CD4-positive, alpha-beta T cell treated with Interleukin-2 at 100 ng/mL for 4 hours (primary cell): ENCODE measurements around the gene FMN1.
"Not testable (repeated sequence)": the region's sequence is repeated elsewhere in the genome, so short reads cannot be mapped to it uniquely, and the experiment has no call there.

Experiments used
- DNase-seq: peaks from one replicate; pipeline ENCODE4 v3.0.0-alpha.2; 2020; ENCODE audit warnings: low spot score

Gene FMN1

DNA sequence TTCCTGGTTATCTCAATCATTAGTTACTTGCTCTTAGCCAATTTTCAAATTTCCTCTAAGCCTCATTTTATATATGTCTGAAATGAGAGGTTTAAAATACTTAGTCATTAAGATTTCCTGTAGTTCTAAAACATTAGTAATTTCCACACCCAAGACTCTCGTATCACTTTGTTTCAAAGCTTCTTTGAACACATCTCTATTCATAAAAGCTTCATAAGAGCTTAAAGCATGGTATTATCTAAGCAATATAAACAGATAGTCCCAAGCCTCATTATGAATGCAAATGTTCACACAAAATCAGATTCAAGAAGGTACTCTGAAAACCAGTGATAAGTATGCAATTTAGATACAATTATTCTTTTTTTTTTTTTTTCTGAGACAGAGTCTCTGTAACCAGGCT, 217.0 kb downstream of the FMN1 start:
- DNase-seq: no peak

DNA sequence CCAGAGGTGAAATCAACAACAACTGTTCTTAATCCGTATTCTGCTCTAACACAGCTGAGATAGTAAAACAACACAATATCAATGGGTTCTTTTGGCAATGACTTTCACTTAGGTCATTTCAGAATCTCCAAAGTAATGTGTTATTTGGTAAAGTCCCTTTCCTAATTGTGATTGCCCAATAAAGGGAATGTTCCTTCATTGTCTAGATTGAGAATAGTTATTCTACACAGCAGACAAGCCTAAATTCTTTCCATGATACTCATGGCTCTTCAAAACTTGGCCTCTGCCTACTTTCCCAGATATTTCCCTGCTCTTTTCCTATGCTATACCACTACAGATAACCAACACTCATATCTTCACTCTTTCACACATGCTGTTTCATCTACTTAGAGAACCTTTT, 219.8 kb downstream of the FMN1 start:
- DNase-seq: no peak

DNA sequence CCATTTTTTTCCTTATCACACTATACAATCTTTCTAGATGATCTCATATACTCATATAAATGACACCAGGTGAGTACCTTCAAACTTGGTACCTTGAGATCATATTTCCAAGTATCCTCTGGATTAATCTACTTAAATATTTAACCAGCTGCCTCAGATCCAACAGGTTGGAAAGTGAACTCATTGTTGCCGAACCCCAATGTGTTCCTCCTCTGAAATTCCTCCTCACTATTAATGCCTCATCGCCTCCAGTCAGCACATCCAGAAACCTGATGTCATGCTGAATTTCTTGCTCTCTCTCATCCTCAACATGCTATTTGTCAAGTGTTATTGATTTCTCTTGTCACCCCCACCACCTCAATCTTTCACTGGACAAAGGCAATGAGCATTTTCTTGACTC, 221.8 kb downstream of the FMN1 start:
- DNase-seq: no peak

DNA sequence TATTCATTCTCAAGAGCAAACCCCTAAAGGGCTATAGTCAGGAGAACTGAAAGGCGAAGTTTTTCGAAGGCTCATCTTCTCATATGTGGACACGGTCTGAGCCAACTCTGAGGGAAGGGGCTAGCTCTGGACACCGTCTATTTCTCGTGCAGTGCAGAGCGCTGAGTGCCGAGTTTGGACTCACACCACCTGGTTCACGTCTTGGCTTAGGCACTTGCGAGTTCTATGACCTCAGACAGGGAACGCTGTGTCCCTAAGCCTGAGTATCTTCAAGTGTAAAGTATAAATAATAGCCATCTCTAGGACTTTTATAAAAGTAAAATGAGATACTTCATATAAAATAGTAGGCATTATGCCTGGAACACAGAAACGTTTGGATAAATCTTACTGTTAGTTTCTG, 223.7 kb downstream of the FMN1 start:
- no peak for DNase-seq

DNA sequence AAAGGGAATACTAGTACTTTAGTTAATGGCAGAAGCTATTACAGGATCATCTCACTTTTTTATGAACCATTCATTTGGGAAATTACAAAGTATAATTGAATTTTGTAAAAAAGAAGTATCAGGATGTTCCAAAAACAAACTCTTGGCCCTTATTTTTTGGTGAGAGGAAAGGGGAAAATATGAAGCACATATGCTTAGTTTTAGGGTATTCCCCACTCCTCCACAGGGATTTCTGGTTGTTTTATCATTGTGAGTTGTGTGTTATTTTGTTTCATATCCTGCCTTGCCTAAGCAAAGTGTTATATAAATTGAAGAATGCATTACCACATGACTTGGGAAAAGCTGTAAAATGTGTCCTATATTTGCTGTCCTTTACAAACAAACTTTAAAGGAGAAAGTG, 227.0 kb downstream of the FMN1 start:
- no peak for DNase-seq

DNA sequence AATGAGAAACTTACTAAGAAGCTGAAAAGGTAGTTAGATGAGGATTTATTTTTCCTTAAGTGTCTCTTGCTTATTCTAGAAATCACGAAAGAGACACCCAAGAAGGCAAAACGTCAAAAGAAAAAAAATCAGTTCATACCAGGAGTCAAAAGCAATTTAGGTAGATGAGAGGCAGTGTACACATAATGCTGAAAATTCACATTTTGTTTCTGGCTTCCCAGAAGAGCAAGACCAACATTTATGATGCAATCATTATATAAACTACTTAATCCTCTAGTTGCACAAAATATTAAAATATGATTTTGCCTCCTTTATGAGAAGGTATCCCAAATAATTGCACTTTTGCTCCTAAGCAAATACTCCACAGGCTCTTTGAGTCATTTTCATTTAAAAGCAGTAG, 228.0 kb downstream of the FMN1 start:
- no peak for DNase-seq

DNA sequence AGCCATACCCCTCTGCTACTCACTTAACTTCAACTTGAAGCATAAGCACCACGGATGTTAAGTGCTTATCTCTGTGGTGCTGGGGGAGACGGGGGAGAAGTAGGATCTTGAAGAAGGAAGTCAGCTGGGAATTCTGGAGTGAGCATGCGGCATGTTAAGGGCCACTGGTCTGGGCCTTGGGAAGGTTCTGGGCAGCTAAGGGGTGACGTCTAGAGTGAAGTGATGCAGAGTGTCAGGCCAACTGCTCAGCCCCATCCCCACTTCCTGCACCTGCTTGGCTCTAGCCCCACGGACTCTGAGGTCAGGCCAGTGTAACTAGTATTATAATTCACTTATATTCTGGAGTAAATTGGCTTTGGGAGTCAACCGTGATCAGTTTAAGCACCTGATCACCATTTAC, 228.6 kb downstream of the FMN1 start:
- DNase-seq: no peak

DNA sequence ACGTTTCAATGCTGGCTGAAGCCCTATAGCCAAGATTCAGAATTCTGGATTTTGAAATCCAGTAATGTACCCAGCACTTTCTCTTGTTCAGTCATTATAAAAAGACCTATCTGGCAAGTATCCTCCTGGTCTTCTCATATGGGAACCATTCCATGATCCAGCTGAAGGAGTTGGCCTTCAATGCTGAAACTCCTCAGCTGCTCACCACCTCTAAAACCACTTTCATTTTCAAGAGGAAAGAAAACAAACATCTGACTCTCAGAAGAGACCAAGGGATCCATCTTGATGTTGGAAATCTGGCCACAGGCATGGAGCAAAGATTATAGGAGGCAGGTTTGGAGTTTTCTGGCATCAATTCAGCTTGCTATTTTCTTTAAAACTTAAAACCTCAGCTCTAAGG, 235.4 kb downstream of the FMN1 start:
- DNase-seq: no peak

DNA sequence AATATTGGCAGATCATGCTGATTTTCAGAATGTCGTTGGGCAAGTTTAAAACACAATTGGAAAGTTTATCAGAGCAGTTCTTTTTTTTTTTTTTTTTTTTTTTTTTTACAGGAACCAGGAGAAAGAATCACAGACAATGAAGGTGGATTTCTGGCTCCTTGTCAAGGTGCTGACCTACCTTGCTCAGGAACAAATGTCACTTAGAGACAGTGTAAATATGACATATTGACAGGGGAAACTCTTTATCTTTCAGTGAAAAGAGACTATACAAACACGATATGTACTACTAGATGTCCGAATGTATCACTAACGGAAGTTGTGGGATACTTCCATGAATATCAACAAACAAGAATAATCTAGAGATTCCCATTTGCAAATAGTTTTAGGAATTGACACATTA, 237.3 kb downstream of the FMN1 start:
- no peak for DNase-seq

DNA sequence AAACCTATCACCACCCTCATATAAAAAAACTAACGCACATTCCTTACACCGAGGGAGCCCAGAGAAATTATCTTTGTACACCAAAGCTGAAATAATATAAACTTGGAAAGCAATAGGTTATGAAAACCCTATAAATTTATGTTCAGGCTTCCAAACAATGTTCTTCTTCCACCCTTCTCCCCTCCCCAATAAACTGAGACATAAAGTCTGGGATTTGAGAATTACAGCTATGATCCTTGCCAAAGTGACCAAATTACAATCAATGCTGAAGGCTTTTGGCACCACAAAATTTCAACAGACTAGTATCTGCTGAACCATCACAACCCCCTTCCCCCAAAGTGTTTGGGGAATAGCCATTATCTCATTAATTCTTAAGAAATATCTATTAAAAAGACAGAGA, 237.8 kb downstream of the FMN1 start:
- DNase-seq: no peak

DNA sequence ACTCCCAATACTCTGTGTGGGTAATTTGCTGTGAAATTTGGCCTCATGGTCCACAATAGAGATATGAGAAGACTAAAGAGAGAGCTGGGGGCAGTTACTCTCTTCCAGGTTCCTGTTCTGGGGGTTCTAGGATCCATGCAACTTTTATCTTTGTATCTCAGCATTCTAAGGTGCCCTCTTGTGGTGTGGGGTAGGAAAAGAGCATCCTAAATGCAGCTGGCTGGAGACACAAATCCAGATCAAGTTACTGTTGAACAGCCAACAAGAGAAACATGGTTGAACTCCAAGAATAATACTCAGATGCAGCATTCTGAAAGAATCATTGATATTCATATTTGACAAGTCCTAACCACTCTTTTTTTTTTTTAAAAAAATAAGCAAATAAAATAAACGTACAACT, 238.5 kb downstream of the FMN1 start:
- DNase-seq: no peak

DNA sequence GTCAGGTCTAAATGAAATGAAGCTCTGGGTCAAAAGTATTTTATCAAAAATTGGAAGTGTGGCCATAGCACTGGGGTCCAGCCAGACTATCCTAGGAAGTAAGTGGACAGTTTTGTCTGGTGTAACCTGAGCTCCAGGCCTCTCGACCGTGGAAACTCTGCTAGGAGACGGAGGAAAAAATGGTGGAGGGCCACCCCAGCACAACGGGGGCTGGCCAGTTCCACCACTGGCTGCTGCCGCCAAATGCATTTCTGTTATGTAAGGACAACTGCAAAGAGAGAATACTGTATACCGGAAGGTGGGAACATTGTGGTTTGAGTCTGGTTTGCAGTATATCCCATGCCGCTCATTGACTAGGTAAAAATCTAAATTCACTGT, 241.0 kb downstream of the FMN1 start:
- no peak for DNase-seq

DNA sequence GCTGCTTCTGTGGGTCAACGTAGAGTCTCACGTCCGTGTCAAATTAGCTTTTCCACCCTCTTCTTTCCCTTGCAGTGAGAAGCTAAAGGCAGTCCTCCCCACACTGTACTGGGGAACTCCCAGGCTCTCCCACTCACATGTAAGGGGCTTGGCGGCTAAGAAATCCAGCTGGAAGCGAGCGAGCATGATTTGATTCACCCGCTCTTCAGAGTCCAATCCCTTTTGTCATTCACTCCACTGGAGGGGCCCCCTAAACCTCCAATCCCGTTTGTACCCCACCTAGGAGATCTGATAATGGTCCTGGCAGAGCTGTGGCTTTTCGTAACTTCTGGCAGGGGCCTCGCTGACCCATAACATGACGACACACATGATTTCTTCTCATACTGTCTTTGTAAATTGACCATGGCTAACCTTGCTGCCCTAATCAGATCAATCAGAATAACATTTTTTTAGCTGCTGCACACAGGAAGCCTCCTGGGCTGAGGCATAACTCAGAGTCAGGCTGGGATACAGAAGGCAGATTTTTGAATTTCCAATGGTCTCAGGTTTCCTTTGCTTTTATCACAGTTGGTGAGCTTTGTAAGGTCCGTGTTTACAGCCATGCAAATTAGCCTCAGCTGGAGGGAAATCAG, 241.5 kb downstream of the FMN1 start:
- DNase-seq: no peak

DNA sequence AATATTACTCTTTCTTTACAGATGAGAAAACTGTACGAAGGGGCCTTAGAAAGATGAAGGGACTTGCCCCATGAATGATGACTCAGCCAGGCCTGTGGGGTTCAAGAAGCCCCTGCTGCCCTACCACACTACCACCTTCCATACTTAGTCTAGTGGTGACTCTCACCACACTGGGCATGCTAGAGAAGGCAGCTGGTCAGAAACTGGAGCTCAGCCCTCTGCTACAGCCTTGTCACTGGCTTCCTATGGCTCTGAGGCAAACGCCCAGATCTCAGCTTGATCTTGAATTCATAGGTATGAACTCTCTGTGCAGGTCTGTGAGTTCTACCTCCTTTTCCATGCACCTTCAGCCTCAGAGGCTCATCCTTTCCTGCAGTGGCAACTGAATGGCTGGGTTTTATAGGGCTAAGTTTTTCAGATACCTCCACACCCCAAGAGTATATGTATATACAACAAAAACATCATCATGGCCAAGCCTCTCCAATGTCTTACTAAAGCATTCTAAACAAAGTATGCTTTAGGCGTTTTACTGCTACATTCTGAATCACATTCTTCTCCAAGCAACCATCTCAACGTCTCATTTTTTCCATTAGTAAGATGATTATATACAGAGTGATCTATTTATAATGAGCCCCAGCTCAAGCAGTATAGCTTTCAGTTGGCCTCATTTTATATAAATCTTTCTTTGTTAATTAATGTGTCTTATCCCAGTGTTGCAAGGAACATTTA, 242.6 kb downstream of the FMN1 start:
- DNase-seq: no peak

DNA sequence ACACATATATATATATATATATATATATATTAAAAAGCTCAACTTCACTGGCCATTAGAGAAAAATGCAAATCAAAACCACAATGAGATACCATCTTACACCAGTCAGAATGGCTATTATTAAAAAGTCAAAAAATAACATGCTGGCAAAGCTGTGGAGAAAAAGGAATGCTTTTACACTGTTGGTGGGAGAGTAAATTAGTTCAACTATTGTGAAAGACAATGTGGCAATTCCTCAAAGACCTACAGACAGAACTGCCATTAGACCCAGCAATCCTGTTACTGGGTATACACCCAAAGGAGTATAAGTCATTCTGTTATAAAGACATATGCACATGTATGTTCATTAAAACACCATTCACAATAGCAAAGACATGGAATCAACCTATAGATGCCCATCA, 244.5 kb downstream of the FMN1 start:
- DNase-seq: not testable (repeated sequence)

DNA sequence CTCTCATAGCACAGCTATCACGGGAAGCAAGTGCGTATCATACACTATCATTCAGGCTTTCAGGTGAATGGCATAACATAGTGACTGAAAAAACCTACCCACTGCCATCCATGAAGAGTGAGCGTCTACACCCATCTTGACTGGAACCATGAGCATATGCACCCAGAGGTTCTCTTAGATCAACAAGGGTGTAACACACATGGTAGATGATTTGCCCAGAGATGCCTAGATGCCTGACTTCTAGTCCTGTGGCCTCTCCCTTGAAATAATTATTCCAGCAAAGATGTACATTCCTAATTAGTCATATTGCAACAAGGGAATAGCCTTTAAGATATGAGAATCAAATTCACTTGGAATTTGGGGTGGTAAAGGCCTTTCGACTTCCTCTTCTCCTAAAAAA, 248.3 kb downstream of the FMN1 start:
- DNase-seq: no peak

DNA sequence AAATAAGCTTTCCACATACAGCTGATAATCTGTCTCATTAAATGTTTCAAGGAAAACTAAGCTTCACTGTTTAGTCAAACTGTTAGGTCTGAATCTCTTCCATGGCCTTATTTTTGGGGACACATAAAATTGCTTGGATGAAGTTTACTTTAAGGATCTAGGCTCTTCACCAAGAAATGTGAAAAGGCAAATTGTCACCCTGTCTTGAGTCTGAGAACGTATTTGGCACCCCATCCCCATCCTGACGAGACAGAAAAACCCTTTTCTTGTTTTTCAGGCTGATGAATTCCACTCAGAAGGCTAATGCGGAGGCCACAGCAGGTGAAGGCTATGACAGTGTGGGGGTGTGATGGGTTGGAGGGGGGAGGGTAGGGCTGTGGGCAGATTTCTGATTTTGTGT, 250.1 kb downstream of the FMN1 start:
- no peak for DNase-seq

DNA sequence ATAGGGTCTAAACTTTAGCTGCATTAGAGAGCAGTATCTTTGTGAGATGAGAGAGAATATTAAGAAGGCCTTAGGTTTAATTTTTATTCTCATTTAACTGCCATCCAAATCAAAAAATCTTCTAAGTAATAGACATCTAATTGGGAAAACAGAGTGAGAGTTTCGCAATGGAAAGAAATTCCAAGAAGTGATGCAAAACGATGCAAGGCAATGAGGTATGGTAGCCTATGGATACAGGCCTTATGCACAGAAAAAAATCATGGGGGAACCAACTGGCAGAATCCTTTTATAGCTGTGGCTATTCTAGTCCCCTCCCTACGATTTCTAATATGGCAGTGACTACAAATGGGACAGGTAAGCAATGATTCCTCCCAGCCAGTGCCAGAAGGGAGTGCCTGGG, 250.8 kb downstream of the FMN1 start:
- no peak for DNase-seq

DNA sequence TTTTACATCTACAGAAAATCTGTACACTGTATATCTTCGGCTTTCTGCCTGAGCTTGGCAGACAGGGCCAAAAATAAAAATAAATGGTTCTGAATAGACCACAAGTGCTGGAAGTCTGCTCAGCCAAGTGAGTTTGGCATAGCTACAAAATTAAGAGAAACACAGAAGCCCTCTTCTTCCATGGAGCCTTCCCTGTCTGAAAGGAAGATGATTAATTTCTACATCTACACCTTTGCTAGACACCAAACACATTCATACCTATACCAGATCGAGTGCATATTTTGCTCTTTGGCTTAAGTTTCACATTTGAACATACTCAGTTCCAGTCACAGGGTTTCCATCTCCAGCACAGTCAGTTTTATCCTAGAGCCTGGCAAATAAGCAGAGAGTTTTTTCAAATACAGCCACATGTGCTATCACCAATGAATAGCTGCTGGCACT, 252.1 kb downstream of the FMN1 start:
- DNase-seq: no peak

DNA sequence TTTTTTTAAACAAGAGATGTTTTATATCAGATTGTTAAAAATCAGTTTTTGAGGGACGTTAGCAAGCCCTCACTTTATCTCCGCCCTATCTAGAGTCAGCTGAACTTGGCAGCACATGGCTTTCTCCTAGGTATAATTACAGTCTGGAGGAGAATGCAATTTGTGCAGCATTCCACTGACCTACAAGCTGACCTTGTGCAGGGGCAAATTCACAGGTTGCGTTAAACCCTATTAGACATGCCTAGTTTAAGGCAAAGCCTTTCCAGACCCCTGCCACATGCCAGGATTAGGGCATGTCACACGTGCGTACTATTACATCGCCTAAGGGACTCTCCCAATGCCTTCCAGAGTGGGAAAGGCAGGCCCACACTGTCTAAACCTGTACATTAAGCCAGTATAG, 252.7 kb downstream of the FMN1 start:
- no peak for DNase-seq

DNA sequence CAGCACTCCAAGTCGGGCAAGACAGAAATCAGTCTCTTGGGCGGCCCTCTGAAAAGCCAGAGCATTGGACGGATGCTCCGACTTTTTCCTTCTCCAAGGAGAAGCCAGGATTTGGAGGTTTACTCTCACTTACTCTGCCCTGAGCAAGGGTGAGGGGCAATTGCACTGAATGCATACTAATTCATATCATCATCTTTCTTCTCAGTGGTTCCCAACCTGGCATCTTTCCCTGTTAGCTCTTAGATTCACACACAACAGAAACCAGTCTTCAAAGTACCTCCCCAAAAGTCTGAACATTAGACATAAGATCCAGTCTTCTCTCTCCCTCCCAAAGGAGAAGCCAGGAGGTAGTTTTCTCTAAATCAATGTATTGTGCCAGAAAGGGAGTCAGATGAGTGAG, 257.5 kb downstream of the FMN1 start:
- no peak for DNase-seq

DNA sequence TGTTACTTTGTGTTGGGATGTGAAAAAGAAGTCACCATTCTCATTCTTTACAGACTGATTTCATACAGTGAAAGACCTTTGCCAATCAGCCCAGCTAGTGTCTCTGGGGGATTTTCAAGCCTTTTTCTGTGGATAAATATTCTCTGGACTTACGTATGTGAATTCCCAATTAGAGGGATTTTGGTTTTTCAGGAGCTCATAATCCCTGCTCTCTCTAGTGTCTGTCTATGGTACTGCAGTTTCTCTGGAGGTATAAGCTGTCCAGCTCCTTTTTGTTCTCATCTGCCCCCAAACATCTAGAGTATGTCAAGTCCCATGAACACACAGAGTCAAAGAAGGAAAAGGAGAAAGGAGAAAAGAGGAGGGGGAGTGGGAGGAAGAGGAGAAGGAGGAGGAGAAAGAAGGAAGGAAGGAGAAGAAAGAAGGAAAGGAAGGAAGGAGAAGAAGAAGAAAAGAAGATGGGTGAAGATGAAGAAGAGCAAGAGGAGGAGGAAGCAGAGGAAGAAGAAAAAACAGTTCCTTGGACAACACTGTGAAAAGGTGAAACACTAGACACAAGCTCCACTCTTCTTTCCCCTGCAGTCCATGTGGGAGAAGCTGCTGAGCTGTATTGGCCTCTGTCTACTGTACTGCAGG, 258.1 kb downstream of the FMN1 start:
- DNase-seq: no peak

DNA sequence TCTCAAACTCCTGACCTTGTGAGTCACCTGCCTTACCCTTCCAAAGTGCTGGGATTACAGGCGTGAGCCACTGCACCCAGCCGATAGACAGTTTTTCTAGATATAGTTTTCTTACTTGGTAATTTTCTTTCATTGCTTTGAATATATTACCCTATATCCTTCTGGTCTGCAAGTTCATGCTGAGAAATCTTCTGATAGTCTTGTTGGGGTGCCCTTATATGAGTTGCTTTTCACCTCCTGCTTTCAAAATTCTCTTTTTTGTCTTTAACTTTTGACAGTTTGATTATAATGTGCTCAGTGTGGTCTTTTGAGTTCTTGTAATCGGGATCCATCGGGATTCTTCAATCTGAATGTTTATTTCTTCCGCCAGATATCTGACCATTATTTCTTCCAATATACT, 259.4 kb downstream of the FMN1 start:
- no peak for DNase-seq

DNA sequence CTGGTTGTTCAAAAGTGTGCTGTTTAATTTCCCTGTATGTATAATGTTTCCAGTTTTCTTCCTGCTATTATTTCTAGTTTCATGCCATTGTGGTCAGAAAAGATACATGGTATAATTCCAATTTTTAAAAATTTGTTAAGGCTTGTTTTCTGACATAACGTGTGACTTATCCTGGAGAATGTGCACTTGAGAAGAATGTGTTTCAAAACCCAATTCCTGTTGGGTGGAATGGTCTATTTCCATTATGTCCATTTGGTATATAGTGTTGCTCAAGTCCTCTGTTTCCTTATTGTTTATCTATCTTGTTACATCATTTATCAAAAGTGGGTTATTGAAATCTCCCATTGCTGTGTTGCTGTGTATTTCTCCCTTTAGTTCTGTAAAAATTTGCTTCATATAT, 261.3 kb downstream of the FMN1 start:
- no peak for DNase-seq
